Activated naive CD8-positive, alpha-beta T cell (primary cell): Measurements from ENCODE around the gene U2AF1.
"Not testable (repeated sequence)": the region's sequence is repeated elsewhere in the genome, so short reads cannot be mapped to it uniquely, and the experiment has no call there.

ENCODE experiments used
- H3K27ac Mint-ChIP-seq: one replicate; pipeline ENCODE4 v1.8.0; 2021; ENCODE audit warnings: mixed read lengths
- H3K27me3 Mint-ChIP-seq: one replicate; pipeline ENCODE4 v1.8.0; 2021; ENCODE audit warnings: mixed read lengths
- H3K36me3 Mint-ChIP-seq: one replicate; pipeline ENCODE4 v1.8.0; 2021; ENCODE audit warnings: mixed read lengths
- H3K4me1 Mint-ChIP-seq: one replicate; pipeline ENCODE4 v1.8.0; 2021; ENCODE audit warnings: low read depth, mixed read lengths
- H3K4me3 Mint-ChIP-seq: one replicate; pipeline ENCODE4 v1.8.0; 2021; ENCODE audit warnings: mild to moderate bottlenecking, mixed read lengths
- H3K9me3 Mint-ChIP-seq: one replicate; pipeline ENCODE4 v1.8.0; 2021; ENCODE audit warnings: low read depth, mixed read lengths

U2AF1 gene

DNA sequence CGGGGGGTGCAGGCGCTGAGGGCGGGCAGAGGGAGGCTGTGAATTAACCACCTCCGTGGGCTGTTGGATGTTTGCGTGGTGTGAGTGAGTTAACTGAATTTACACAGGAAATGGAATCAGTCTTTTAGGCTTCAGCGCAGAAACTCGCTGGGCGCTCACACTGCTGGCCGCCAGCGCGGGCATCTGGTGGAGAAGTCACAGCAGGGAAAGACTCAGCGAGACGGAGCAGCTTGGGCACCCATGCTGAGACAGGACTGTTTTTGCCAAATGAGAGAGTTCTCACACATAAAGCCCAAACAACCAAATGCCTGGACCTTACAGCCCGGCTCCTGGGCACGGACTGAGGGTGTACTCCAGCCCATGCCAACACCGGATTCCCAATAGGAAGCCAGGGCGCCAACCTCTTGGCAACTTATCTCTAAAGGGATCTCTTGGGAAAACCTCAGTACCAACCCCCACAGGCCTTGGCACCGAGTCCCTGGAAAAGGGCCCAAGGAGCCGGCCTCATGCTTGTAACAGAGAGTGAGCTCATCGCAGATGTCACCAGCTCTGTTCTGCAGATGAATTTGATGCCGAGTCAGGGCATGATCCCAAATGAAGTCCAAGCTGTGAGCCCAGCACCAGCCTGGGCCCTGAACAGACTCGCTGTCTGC lies 43.0 kb downstream of the U2AF1 start:
- H3K27me3 Mint-ChIP-seq, H3K4me1 Mint-ChIP-seq, H3K36me3 Mint-ChIP-seq: not testable (repeated sequence)

GRCh38 chr21:43062955-43063664 lies 44.3 kb downstream of the U2AF1 start:
- H3K4me1 Mint-ChIP-seq: not testable (repeated sequence)

More for the DNA sequence above, 43.0 kb downstream of the U2AF1 start:
- not testable (repeated sequence) for H3K4me3 Mint-ChIP-seq, H3K9me3 Mint-ChIP-seq, H3K27ac Mint-ChIP-seq

DNA sequence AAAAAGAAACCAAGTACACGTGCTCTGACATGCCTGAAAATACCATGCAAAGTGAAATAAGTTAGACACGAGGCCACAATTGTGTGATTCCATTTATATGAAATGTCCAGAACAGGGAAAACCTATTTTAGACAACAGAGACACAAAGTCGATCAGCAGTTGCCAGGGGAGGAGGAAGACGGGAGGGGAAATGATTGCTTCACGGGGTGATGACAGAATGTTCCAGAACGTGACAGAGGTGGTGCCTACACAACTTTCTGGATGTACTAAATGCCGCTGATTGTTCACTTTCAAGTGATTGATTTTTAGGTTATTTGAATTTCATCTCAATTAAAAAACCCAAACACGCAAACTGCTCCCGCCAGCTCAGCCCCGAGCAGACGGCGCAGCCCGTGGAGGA lies 54.3 kb downstream of the U2AF1 start:
- H3K4me3 Mint-ChIP-seq, H3K36me3 Mint-ChIP-seq, H3K27ac Mint-ChIP-seq, H3K4me1 Mint-ChIP-seq, H3K9me3 Mint-ChIP-seq, H3K27me3 Mint-ChIP-seq: not testable (repeated sequence)

More at GRCh38 chr21:43062955-43063664, 44.3 kb downstream of the U2AF1 start:
- not testable (repeated sequence) for H3K9me3 Mint-ChIP-seq, H3K4me3 Mint-ChIP-seq, H3K27ac Mint-ChIP-seq, H3K36me3 Mint-ChIP-seq, H3K27me3 Mint-ChIP-seq

DNA sequence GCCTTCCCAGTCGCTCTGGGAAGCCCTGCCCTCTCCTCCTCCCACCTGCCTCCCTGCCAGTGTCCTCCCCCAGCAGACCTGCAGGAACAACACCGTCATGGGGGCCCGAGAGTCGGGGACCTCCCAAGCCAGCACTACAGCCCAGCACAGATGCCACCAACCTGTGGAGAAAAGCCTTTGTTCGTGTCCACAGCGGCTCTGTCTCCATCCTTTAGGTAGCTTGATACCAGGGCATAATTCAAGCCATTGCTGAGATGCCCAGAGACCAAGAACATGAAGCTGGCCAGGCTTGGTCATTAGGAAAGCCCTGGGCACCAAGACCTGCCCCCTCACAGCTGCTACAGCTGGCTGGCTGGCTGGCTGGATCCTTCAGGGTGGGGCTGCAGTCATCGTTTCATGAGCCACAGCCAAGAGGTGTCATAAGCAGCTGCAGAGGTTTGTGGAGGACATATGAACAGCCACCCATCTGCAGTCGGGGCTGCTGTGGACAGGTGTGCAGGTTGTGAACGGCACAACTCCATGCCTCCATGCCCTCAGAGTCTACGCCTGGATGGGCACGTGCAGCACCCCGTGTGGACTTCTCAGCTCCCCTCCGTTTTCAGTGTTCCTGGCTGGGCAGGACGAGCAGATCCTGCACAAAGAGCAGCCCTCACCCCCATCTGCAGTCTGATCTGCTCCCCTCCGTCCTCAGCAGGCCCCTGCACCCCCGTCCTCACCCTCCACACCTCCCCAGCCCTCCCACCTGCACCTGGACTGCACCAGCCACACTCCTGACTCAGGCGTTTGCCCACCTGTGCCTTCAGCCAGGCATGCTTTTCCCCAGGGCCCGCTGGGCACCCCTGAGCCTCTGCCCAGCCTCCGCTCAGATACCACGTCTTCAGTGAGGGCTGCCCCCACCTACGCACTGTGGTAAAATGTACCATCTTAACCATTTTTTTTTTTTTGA lies 61.2 kb downstream of the U2AF1 start:
- not testable (repeated sequence) for H3K4me3 Mint-ChIP-seq, H3K9me3 Mint-ChIP-seq, H3K36me3 Mint-ChIP-seq, H3K4me1 Mint-ChIP-seq, H3K27me3 Mint-ChIP-seq, H3K27ac Mint-ChIP-seq

DNA sequence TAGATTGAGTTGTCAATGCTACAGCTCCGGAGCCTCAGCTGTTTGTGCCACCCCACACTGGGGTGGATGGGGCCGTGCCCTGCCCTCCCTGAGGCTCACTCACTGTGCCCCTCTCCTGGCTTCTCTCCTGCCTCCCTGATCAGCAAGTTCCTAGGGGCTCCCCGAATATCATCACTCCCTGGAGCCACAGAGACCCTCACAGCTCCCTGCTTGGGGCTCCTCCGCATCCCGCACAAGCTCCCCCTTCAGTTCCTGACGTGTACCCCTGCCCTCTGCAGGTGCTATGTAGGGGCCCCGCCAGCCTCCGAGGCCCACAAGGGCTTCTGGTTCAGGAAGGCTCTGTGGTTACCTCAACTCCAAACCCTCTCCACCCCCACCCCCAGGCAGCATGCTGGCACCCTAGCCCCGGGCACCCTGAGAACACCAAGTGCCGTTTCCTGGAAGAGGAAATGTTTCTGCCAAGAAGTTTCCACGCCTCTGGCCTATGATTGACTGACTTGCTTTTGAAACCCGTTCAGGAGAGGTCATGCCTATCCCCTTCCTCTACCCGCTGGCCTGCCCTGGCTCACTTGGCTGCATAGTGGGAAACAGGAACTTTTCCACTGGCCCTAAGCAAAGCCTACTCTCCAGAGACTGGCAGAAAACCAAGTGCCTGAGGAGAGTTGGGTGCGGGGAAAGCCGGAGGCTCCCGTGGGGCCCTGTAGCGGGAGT lies 62.0 kb downstream of the U2AF1 start:
- not testable (repeated sequence) for H3K36me3 Mint-ChIP-seq, H3K4me1 Mint-ChIP-seq, H3K9me3 Mint-ChIP-seq, H3K27me3 Mint-ChIP-seq
- Mint-ChIP-seq H3K27ac (peak overlapping the region; percentile 75), H3K4me3 (peak overlapping the region; percentile 54)

- not testable (repeated sequence) for H3K36me3 Mint-ChIP-seq, H3K9me3 Mint-ChIP-seq, H3K27me3 Mint-ChIP-seq, H3K27ac Mint-ChIP-seq, H3K4me3 Mint-ChIP-seq, H3K4me1 Mint-ChIP-seq
Measured at GRCh38 chr21:43044547-43044946, 62.8 kb downstream of the U2AF1 start.

- H3K27me3 Mint-ChIP-seq, H3K36me3 Mint-ChIP-seq, H3K4me1 Mint-ChIP-seq, H3K27ac Mint-ChIP-seq, H3K4me3 Mint-ChIP-seq, H3K9me3 Mint-ChIP-seq: not testable (repeated sequence)
Measured at GRCh38 chr21:43043291-43043690, 64.1 kb downstream of the U2AF1 start.
